K562 (cell line): Measurements from ENCODE around the gene P2RX3. TPM values are rescaled to one million over a fixed set of nuclear protein-coding genes. Genes with fewer than 3 reads are reported as not detected.
A peak's percentile ranks its signal among the peaks of the same experiment; 100 is the strongest.

ENCODE experiments used
- ARNT ChIP-seq, 2 experiments: fragments of 450-650 bp; IDR thresholded peaks; 2 replicates each; pipeline ENCODE4 v1.6.1; 2016; ENCODE audit warnings: mild to moderate bottlenecking in 1 of 2
- ATF3 ChIP-seq, 2 experiments: fragments of 450-650 bp in 1 of 2; sonication (generic) in 1 of 2; formaldehyde crosslinking in 1 of 2; IDR thresholded peaks in 1 of 2; conservative IDR thresholded peaks in 1 of 2; 2 replicates each; pipeline versions ENCODE4 v1.6.1 to v1.8.1; 2016 to 2023; ENCODE audit warnings: mild to moderate bottlenecking in 2 of 2, moderate library complexity in 2 of 2, inconsistent platforms in 1 of 2, missing genetic modification reagents in 1 of 2
- CEBPB ChIP-seq: fragments of 450-650 bp; IDR thresholded peaks from 2 replicates; pipeline ENCODE4 v1.6.1; 2016; ENCODE audit warnings: missing genetic modification characterization, missing compliant biosample characterization
- EHMT2 ChIP-seq: fragments of 450-650 bp; IDR thresholded peaks from 2 replicates; pipeline ENCODE4 v1.6.1; 2018; ENCODE audit warnings: antibody characterized with exemption
- FOXA3 ChIP-seq, 2 experiments: fragments of 450-650 bp in 1 of 2; sonication (generic) in 1 of 2; formaldehyde crosslinking; IDR thresholded peaks in 1 of 2; conservative IDR thresholded peaks in 1 of 2; 2 replicates each; pipeline versions ENCODE4 v1.4.0 to v1.8.0; 2020 to 2022; ENCODE audit warnings: mild to moderate bottlenecking in 2 of 2, missing genetic modification reagents in 1 of 2
- GABPA ChIP-seq: fragments of 200-800 bp; sonication (Bioruptor generic); conservative IDR thresholded peaks from 2 replicates; pipeline ENCODE4 v1.6.1; 2016; ENCODE audit warnings: low read depth, missing genetic modification characterization, missing compliant biosample characterization
- MTF1 ChIP-seq: fragments of 250-450 bp; sonication (Bioruptor Pico); IDR thresholded peaks from 2 replicates; pipeline ENCODE4 v1.9.0; 2021; ENCODE audit warnings: moderate library complexity, mild to moderate bottlenecking, inconsistent platforms, borderline replicate concordance
- NFRKB ChIP-seq: fragments of 450-650 bp; IDR thresholded peaks from 2 replicates; pipeline ENCODE4 v1.6.1; 2016; ENCODE audit warnings: low read depth
- PHB2 ChIP-seq: fragments of 450-650 bp; IDR thresholded peaks from 2 replicates; pipeline ENCODE4 v1.6.1; 2017; ENCODE audit warnings: low read depth
- SPI1 ChIP-seq: IDR thresholded peaks from 2 replicates; pipeline ENCODE4 v1.6.1; 2011; ENCODE audit warnings: low read depth, low read length, control low read depth, borderline replicate concordance
- SRSF1 ChIP-seq: fragments of 200-400 bp; formaldehyde crosslinking; IDR thresholded peaks from 2 replicates; pipeline ENCODE4 v1.6.1; 2017; ENCODE audit warnings: mild to moderate bottlenecking, low read depth, low read length, moderate library complexity
- STAT5A ChIP-seq: IDR thresholded peaks from 2 replicates; pipeline ENCODE4 v1.6.1; 2012; ENCODE audit warnings: low read length, inconsistent platforms, borderline replicate concordance
- ZNF184 ChIP-seq: sonication (generic); formaldehyde crosslinking; IDR thresholded peaks from 2 replicates; pipeline ENCODE4 v1.5.0; 2020; ENCODE audit warnings: missing genetic modification reagents
- ZNF23 ChIP-seq: fragments of 250-450 bp; sonication (Bioruptor Pico); IDR thresholded peaks from 2 replicates; pipeline ENCODE4 v1.4.0; 2020; ENCODE audit warnings: mild to moderate bottlenecking
- ZNF274 ChIP-seq: IDR thresholded peaks from 2 replicates; pipeline ENCODE4 v1.6.1; 2011; ENCODE audit warnings: low read depth, mild to moderate bottlenecking, low read length, moderate library complexity, borderline replicate concordance
- ZNF830 ChIP-seq: fragments of 250-450 bp; sonication (Bioruptor Pico); IDR thresholded peaks from 2 replicates; pipeline ENCODE4 v1.5.0; 2021; ENCODE audit warnings: mild to moderate bottlenecking
- polyA plus RNA-seq, 8 experiments: library from polyadenylated mRNA; depleted of rRNA in 4 of 8; stranded (reverse) in 5 of 8; unstranded in 3 of 8; fragments of >200 nt; fragmentation: Nextera tagmentation in 2 of 8; fragmentation: Illumina TruSeq in 1 of 8; extraction: Ambion mirVana in 2 of 8; extraction: Trizol in 1 of 8; gene quantifications; 2 replicates each; pipeline versions ENCODE4 v1.2.1 to v1.2.3, GENCODE V29; 2011 to 2014; ENCODE audit warnings: inconsistent platforms in 1 of 8, missing spikeins in 1 of 8
- total RNA-seq, 7 experiments: library from RNA; depleted of rRNA in 6 of 7; stranded (reverse); fragments of >200 nt in 6 of 7; fragmentation: Illumina TruSeq in 2 of 7; extraction: Trizol in 2 of 7; gene quantifications; 2 replicates each; pipeline versions ENCODE4 v1.2.1 to v1.2.3, GENCODE V29; 2011 to 2021; ENCODE audit warnings: low replicate concordance in 1 of 7
- TF ChIP-seq, protein P1 (sequence below): sonication (generic); formaldehyde crosslinking; IDR thresholded peaks from 2 replicates; pipeline ENCODE4 v1.8.1; 2022; ENCODE audit warnings: missing genetic modification reagents
- TF ChIP-seq, protein P2 (sequence below): sonication (generic); formaldehyde crosslinking; IDR thresholded peaks from 2 replicates; pipeline ENCODE4 v1.8.0; 2023; ENCODE audit warnings: missing genetic modification reagents, mild to moderate bottlenecking, borderline replicate concordance
- TF ChIP-seq, protein P3 (sequence below): fragments of 450-650 bp; formaldehyde crosslinking; IDR thresholded peaks from 2 replicates; pipeline ENCODE4 v1.4.0; 2022; ENCODE audit warnings: mild to moderate bottlenecking, moderate library complexity

P2RX3 gene
- total and polyA plus RNA-seq, 9 of the 15 experiments (the other 6 are each of a cell fraction or from before 2014, with no cell fraction given), result not detected

GRCh38 chr11:57402188-57403002, 64.2 kb downstream of the P2RX3 start (continued):
- TF ChIP-seq ATF3 (IDR thresholded peaks at IDR 0.05) (peak; percentile 96), ATF3 (CRISPR knock-in tag; conservative IDR thresholded peaks at IDR 0.05) (peak; percentile 88; the same call in 1 of the 2 replicates), SPI1 (no peak), FOXA3 (CRISPR knock-in tag; conservative IDR thresholded peaks at IDR 0.05 in 1 of 2, IDR thresholded peaks at IDR 0.05 in 1 of 2) (peak in 1 of 2 experiments; percentile 26; a peak in 1 of 4 replicates), STAT5A (peak; percentile 78), PHB2 (peak; percentile 50; the same call in 1 of the 2 replicates), MTF1 (CRISPR knock-in tag) (no peak), NFRKB (no peak), ZNF830 (CRISPR knock-in tag) (no peak), ZNF23 (no peak), ZNF184 (CRISPR knock-in tag) (no peak), ZNF274 (no peak), CEBPB (tag) (no peak), GABPA (tag) (no peak), SRSF1 (no peak), ARNT (IDR thresholded peaks at IDR 0.05) (no peak), EHMT2 (peak; percentile 46; the same call in 1 of the 2 replicates)
- TF ChIP-seq, protein P1, sequence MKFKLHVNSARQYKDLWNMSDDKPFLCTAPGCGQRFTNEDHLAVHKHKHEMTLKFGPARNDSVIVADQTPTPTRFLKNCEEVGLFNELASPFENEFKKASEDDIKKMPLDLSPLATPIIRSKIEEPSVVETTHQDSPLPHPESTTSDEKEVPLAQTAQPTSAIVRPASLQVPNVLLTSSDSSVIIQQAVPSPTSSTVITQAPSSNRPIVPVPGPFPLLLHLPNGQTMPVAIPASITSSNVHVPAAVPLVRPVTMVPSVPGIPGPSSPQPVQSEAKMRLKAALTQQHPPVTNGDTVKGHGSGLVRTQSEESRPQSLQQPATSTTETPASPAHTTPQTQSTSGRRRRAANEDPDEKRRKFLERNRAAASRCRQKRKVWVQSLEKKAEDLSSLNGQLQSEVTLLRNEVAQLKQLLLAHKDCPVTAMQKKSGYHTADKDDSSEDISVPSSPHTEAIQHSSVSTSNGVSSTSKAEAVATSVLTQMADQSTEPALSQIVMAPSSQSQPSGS (CRISPR knock-in tag), result 0 out of 2 replicates have a peak, but pooled peaks have one; percentile 49
- TF ChIP-seq, protein P2, sequence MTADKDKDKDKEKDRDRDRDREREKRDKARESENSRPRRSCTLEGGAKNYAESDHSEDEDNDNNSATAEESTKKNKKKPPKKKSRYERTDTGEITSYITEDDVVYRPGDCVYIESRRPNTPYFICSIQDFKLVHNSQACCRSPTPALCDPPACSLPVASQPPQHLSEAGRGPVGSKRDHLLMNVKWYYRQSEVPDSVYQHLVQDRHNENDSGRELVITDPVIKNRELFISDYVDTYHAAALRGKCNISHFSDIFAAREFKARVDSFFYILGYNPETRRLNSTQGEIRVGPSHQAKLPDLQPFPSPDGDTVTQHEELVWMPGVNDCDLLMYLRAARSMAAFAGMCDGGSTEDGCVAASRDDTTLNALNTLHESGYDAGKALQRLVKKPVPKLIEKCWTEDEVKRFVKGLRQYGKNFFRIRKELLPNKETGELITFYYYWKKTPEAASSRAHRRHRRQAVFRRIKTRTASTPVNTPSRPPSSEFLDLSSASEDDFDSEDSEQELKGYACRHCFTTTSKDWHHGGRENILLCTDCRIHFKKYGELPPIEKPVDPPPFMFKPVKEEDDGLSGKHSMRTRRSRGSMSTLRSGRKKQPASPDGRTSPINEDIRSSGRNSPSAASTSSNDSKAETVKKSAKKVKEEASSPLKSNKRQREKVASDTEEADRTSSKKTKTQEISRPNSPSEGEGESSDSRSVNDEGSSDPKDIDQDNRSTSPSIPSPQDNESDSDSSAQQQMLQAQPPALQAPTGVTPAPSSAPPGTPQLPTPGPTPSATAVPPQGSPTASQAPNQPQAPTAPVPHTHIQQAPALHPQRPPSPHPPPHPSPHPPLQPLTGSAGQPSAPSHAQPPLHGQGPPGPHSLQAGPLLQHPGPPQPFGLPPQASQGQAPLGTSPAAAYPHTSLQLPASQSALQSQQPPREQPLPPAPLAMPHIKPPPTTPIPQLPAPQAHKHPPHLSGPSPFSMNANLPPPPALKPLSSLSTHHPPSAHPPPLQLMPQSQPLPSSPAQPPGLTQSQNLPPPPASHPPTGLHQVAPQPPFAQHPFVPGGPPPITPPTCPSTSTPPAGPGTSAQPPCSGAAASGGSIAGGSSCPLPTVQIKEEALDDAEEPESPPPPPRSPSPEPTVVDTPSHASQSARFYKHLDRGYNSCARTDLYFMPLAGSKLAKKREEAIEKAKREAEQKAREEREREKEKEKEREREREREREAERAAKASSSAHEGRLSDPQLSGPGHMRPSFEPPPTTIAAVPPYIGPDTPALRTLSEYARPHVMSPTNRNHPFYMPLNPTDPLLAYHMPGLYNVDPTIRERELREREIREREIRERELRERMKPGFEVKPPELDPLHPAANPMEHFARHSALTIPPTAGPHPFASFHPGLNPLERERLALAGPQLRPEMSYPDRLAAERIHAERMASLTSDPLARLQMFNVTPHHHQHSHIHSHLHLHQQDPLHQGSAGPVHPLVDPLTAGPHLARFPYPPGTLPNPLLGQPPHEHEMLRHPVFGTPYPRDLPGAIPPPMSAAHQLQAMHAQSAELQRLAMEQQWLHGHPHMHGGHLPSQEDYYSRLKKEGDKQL (CRISPR knock-in tag), result no peak
- TF ChIP-seq, protein P3, sequence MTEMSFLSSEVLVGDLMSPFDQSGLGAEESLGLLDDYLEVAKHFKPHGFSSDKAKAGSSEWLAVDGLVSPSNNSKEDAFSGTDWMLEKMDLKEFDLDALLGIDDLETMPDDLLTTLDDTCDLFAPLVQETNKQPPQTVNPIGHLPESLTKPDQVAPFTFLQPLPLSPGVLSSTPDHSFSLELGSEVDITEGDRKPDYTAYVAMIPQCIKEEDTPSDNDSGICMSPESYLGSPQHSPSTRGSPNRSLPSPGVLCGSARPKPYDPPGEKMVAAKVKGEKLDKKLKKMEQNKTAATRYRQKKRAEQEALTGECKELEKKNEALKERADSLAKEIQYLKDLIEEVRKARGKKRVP (CRISPR knock-in tag), result no peak; the same call in 1 of the 2 replicates
